Natural killer cell (primary cell): ENCODE measurements around the gene STAC. TPM values are rescaled to one million over a fixed set of nuclear protein-coding genes. Genes with fewer than 3 reads are reported as not detected.

Source experiments
- ATAC-seq, 3 donors: fragments of 150-1000 bp in 2 of 3; fragments of 200-7000 bp in 1 of 3; cut with Tn5 transposase; 1 replicate in 1 of 3; 2 replicates in 2 of 3; pipeline ENCODE4 v1.10.0; 2021; ENCODE audit warnings: mild to moderate bottlenecking in 2 of 3, moderate library complexity in 2 of 3
- DNase-seq, 2 donors: peaks; one replicate each; pipeline versions ENCODE4 v3.0.0 to v3.0.0-alpha.2; 2013 to 2021; ENCODE audit warnings: mixed read lengths in 1 of 2
- H3K27ac ChIP-seq: one replicate; pipeline ENCODE4 v1.5.1; 2013; ENCODE audit warnings: mild to moderate bottlenecking, low read length
- H3K27me3 ChIP-seq: one replicate; pipeline ENCODE4 v1.6.1; 2013; ENCODE audit warnings: low read length; ENCODE audit not compliant: control insufficient read depth, insufficient read depth
- H3K36me3 ChIP-seq: one replicate; pipeline ENCODE4 v1.6.1; 2013; ENCODE audit warnings: low read length; ENCODE audit not compliant: control insufficient read depth, insufficient read depth
- H3K4me1 ChIP-seq: one replicate; pipeline ENCODE4 v1.6.1; 2013; ENCODE audit warnings: low read length; ENCODE audit not compliant: control insufficient read depth, insufficient read depth
- H3K4me3 ChIP-seq: one replicate; pipeline ENCODE4 v1.5.1; 2013; ENCODE audit warnings: low read length
- H3K9me3 ChIP-seq: one replicate; pipeline ENCODE4 v1.6.1; 2013; ENCODE audit warnings: low read length; ENCODE audit not compliant: control insufficient read depth, insufficient read depth
- H3K27ac Mint-ChIP-seq, 2 donors: one replicate each; pipeline ENCODE4 v1.8.0; 2022; ENCODE audit warnings: mild to moderate bottlenecking in 2 of 2, mixed read lengths in 2 of 2, moderate library complexity in 1 of 2
- H3K27me3 Mint-ChIP-seq, 2 donors: one replicate each; pipeline ENCODE4 v1.8.0; 2022; ENCODE audit warnings: low read depth in 2 of 2, mixed read lengths in 2 of 2
- H3K36me3 Mint-ChIP-seq: one replicate; pipeline ENCODE4 v1.8.0; 2022; ENCODE audit warnings: mixed read lengths
- H3K4me1 Mint-ChIP-seq, 2 donors: one replicate each; pipeline ENCODE4 v1.8.0; 2022; ENCODE audit warnings: mixed read lengths in 2 of 2
- H3K4me3 Mint-ChIP-seq: one replicate; pipeline ENCODE4 v1.8.0; 2022; ENCODE audit warnings: mild to moderate bottlenecking, moderate library complexity, mixed read lengths
- H3K9me3 Mint-ChIP-seq, 2 donors: one replicate each; pipeline ENCODE4 v1.8.0; 2022; ENCODE audit warnings: mixed read lengths in 2 of 2
- CTCF ChIP-seq: fragments of 200-600 bp; IDR thresholded peaks from one replicate; pipeline ENCODE4 v1.8.0; 2022; ENCODE audit warnings: antibody characterized with exemption
- WGBS: methylation state at CpG from one replicate; pipeline ENCODE4 v1.1.7; 2013; ENCODE audit warnings: missing lambda C conversion rate; ENCODE audit not compliant: insufficient coverage; 5-methylcytosine and 5-hydroxymethylcytosine counted together
- intact Hi-C: fragments of 100-400 bp; cut with micrococcal nuclease; formaldehyde crosslinking; loops from one replicate; pipeline ENCODE4 v1.14.2; 2022
- total RNA-seq, 4 donors: library from RNA; stranded (reverse); fragments of 120-200 nt in 1 of 4; gene quantifications; one replicate each; pipeline versions ENCODE4 v1.2.3 to v1.2.4, GENCODE V29; 2013 to 2022

Gene STAC
- total RNA-seq, 3 donors from 2014 or later (not counting 1 experiment from before 2014, with no cell fraction given) = not detected

- intact Hi-C loops = no loop called here
- Histone ChIP-seq H3K36me3 (no peaks in the 10 kb centered on the region), H3K4me1 (no peaks in the 10 kb centered on the region), H3K4me3 (no peak overlapping the region), H3K9me3 (no peaks in the 10 kb centered on the region), H3K27me3 (no peaks in the 10 kb centered on the region), H3K27ac (no peak overlapping the region)
- no peak for ATAC-seq
- H3K4me3 Mint-ChIP-seq = no peak overlapping the region
- H3K4me1 Mint-ChIP-seq = no peaks in the 10 kb centered on the region
- WGBS = 95% methylated on average over 3 of the region's 3 CpGs
- no peaks in the 10 kb centered on the region for H3K36me3 Mint-ChIP-seq
- TF ChIP-seq CTCF = no peak
- H3K27ac Mint-ChIP-seq = no peak overlapping the region
- no peaks in the 10 kb centered on the region for H3K9me3 Mint-ChIP-seq
- no peak for DNase-seq
- H3K27me3 Mint-ChIP-seq = no peaks in the 10 kb centered on the region
Observed at GRCh38 chr3:36367912-36368573, 12.3 kb upstream of the STAC start.

- Mint-ChIP-seq H3K4me1 (no peaks in the 10 kb centered on the region), H3K27me3 (no peaks in the 10 kb centered on the region), H3K9me3 (no peaks in the 10 kb centered on the region), H3K36me3 (no peaks in the 10 kb centered on the region), H3K4me3 (no peak overlapping the region), H3K27ac (no peak overlapping the region)
- TF ChIP-seq CTCF = no peak
- Histone ChIP-seq H3K27ac (no peak overlapping the region), H3K36me3 (no peaks in the 10 kb centered on the region), H3K9me3 (no peaks in the 10 kb centered on the region), H3K4me3 (no peak overlapping the region), H3K27me3 (no peaks in the 10 kb centered on the region), H3K4me1 (no peaks in the 10 kb centered on the region)
- DNase-seq = no peak
- no peak for ATAC-seq
- intact Hi-C loops = no loop called here
Observed at GRCh38 chr3:36372534-36372935, 7.8 kb upstream of the STAC start.

GRCh38 chr3:36373084-36373483 lies 7.2 kb upstream of the STAC start:
- Mint-ChIP-seq H3K27me3 (no peaks in the 10 kb centered on the region), H3K27ac (no peak overlapping the region), H3K4me3 (no peak overlapping the region), H3K9me3 (no peaks in the 10 kb centered on the region), H3K4me1 (no peaks in the 10 kb centered on the region), H3K36me3 (no peaks in the 10 kb centered on the region)
- H3K4me1 ChIP-seq = no peaks in the 10 kb centered on the region
- no peak for ATAC-seq
- H3K27ac ChIP-seq = no peak overlapping the region
- no peaks in the 10 kb centered on the region for H3K36me3 ChIP-seq
- H3K9me3 ChIP-seq = no peaks in the 10 kb centered on the region
- TF ChIP-seq CTCF = no peak
- no peak overlapping the region for H3K4me3 ChIP-seq
- intact Hi-C loops = no loop called here
- H3K27me3 ChIP-seq = no peaks in the 10 kb centered on the region
- DNase-seq = no peak

- no peaks in the 10 kb centered on the region for H3K9me3 ChIP-seq
- H3K36me3 Mint-ChIP-seq = no peaks in the 10 kb centered on the region
- intact Hi-C loops = no loop called here
- H3K36me3 ChIP-seq = no peaks in the 10 kb centered on the region
- H3K4me3 Mint-ChIP-seq = no peak overlapping the region
- 74% methylated on average over 3 of the region's 3 CpGs for WGBS
- H3K27ac ChIP-seq = no peak overlapping the region
- H3K4me1 Mint-ChIP-seq = no peaks in the 10 kb centered on the region
- H3K4me1 ChIP-seq = no peaks in the 10 kb centered on the region
- H3K27me3 ChIP-seq = no peaks in the 10 kb centered on the region
- no peak for DNase-seq
- no peak for ATAC-seq
- H3K27me3 Mint-ChIP-seq = peaks cover under 1% of the 10 kb centered on the region in 2 donors
- no peak for TF ChIP-seq CTCF
- H3K4me3 ChIP-seq = no peak overlapping the region
- no peaks in the 10 kb centered on the region for H3K9me3 Mint-ChIP-seq
- H3K27ac Mint-ChIP-seq = no peak overlapping the region
Observed at GRCh38 chr3:36373666-36374065, 6.6 kb upstream of the STAC start.
